Chondrocyte (in vitro differentiated cells): ENCODE data around the gene PIK3C2B. TPM values are rescaled to one million over a fixed set of nuclear protein-coding genes. Genes with fewer than 3 reads are reported as not detected.
"Not testable (repeated sequence)": the region's sequence is repeated elsewhere in the genome, so short reads cannot be mapped to it uniquely, and the experiment has no call there.

Source experiments
- DNase-seq: peaks from one replicate; pipeline ENCODE4 v3.0.0; 2021; ENCODE audit warnings: mixed read lengths, low spot score
- H3K27ac Mint-ChIP-seq: one replicate; pipeline ENCODE4 v1.8.0; 2021; ENCODE audit warnings: mild to moderate bottlenecking, moderate library complexity, mixed read lengths; ENCODE audit not compliant: unreplicated experiment
- H3K27me3 Mint-ChIP-seq: 2 replicates; pipeline ENCODE4 v1.8.0; 2021; ENCODE audit warnings: low read depth, mixed read lengths
- H3K36me3 Mint-ChIP-seq: 2 replicates; pipeline ENCODE4 v1.8.0; 2021; ENCODE audit warnings: low read depth, mixed read lengths
- H3K4me1 Mint-ChIP-seq: 2 replicates; pipeline ENCODE4 v1.8.0; 2021; ENCODE audit warnings: low read depth, mild to moderate bottlenecking, mixed read lengths
- H3K4me3 Mint-ChIP-seq: one replicate; pipeline ENCODE4 v1.8.0; 2021; ENCODE audit warnings: mild to moderate bottlenecking, moderate library complexity, mixed read lengths; ENCODE audit not compliant: unreplicated experiment
- H3K9me3 Mint-ChIP-seq: 2 replicates; pipeline ENCODE4 v1.8.0; 2021; ENCODE audit warnings: low read depth, mixed read lengths
- CTCF ChIP-seq: fragments of 200-600 bp; sonication (generic); IDR thresholded peaks from 2 replicates; pipeline ENCODE4 v1.5.0; 2021; ENCODE audit warnings: antibody characterized with exemption, mild to moderate bottlenecking, moderate library complexity
- total RNA-seq: library from RNA; stranded (reverse); gene quantifications from 3 replicates; pipeline ENCODE4 v1.2.1, GENCODE V29; 2021

PIK3C2B gene
- total RNA-seq, 1 donor from 2014 or later, result 19.5 TPM

DNA sequence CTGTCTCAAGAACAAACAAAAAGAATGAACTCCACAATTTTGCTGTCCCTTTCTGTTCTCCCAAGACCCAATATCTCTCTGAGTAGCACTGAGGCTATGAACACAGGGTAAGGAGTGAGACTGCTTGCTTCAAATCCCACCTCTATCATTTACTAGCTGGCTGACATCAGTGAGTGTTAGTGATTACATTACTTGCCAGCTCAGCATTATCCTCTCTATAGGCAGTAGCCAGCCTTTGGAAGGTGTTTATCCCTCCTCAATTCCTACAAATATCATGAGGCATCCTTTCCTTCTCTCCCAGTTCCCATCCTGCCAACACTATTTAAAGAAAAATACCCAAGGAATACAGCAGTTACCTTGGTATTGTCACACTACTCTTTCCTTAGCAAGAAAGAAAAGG, 3.0 kb downstream of the PIK3C2B start:
- Mint-ChIP-seq H3K4me3 (no peak overlapping the region), H3K36me3 (no peaks in the 10 kb centered on the region), H3K27ac (no peak overlapping the region), H3K9me3 (no peaks in the 10 kb centered on the region), H3K27me3 (no peaks in the 10 kb centered on the region), H3K4me1 (peaks cover 31% of the 10 kb centered on the region)
- no peak for TF ChIP-seq CTCF
- DNase-seq, result no peak

- H3K27ac Mint-ChIP-seq, result no peak overlapping the region
Measured at GRCh38 chr1:204487256-204487615, 7.4 kb downstream of the PIK3C2B start.

DNA sequence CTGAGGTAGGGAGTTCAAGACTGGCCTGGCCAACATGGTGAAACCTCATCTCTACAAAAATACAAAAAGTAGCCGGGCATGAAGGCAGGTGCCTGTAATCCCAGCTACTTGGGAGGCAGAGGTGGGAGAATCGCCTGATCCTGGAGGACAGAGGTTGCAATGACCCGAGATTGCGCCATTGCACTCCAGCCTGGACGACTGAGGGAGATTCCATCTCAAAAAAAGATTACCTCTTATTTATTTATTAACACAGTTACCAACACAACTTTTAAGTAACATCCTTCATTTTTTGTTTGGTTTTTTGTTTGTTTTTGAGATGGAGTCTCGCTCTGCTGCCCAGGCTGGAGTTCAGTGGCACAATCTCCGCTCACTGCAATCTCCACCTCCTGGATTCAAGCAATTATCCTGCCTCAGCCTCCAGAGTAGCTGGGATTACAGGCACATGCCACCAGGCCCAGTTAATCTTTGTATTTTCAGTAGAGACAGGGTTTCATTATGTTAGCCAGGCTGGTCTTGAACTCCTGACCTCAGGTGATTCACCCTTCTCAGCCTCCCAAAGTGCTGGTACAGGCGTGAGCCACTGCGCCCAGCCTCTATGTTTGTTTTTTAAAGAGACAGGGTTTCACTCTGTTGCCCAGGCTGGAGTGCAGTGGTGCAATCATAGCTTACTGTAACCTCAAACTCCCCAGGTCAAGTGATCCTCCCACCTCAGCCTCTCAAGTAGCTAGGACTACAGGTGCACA, 7.9 kb downstream of the PIK3C2B start:
- not testable (repeated sequence) for DNase-seq, H3K27me3 Mint-ChIP-seq, H3K4me1 Mint-ChIP-seq, H3K36me3 Mint-ChIP-seq, H3K27ac Mint-ChIP-seq, H3K4me3 Mint-ChIP-seq, H3K9me3 Mint-ChIP-seq

More at GRCh38 chr1:204487256-204487615, 7.4 kb downstream of the PIK3C2B start:
- peaks cover 3% of the 10 kb centered on the region for H3K36me3 Mint-ChIP-seq
- DNase-seq, result no peak
- no peak overlapping the region for H3K4me3 Mint-ChIP-seq
- H3K4me1 Mint-ChIP-seq, result peaks cover 7% of the 10 kb centered on the region
- H3K9me3 Mint-ChIP-seq, result no peaks in the 10 kb centered on the region
- no peaks in the 10 kb centered on the region for H3K27me3 Mint-ChIP-seq
- TF ChIP-seq CTCF, result no peak

- H3K27me3 Mint-ChIP-seq, result no peaks in the 10 kb centered on the region
- H3K27ac Mint-ChIP-seq, result no peak overlapping the region
- peaks cover 22% of the 10 kb centered on the region for H3K4me1 Mint-ChIP-seq
Measured at GRCh38 chr1:204483791-204484190, 10.8 kb downstream of the PIK3C2B start.

DNA sequence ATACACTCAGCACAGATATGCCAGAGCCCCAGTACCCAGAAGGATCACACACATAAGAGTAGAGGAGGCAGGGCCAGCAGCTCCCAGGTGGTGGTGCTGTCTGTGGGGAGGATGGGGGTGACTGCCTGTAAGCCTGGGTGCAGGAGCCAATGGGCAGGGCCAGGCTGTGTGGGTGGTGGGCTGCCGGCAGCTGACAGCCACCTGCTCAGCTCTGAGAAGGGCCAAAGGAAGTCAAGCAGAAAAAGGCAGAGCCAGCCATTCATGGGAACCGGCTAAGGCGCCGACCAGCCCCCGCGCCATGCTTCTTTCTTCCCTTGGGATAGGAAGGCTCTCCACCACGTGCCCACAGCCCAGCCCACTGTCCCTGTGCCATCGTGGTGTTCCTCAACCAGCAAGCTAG, 14.1 kb downstream of the PIK3C2B start:
- DNase-seq, result no peak
- Mint-ChIP-seq H3K9me3 (no peaks in the 10 kb centered on the region), H3K27me3 (no peaks in the 10 kb centered on the region), H3K4me3 (no peak overlapping the region), H3K4me1 (peaks cover 53% of the 10 kb centered on the region), H3K27ac (no peak overlapping the region), H3K36me3 (peaks cover 3% of the 10 kb centered on the region)
- no peak for TF ChIP-seq CTCF

More at GRCh38 chr1:204483791-204484190, 10.8 kb downstream of the PIK3C2B start:
- DNase-seq, result no peak
- no peak for TF ChIP-seq CTCF
- H3K4me3 Mint-ChIP-seq, result no peak overlapping the region
- H3K36me3 Mint-ChIP-seq, result peaks cover 3% of the 10 kb centered on the region
- H3K9me3 Mint-ChIP-seq, result no peaks in the 10 kb centered on the region
